ENCODE results near the gene ASAP3. TPM values are rescaled to one million over a fixed set of nuclear protein-coding genes. Genes with fewer than 3 reads are reported as not detected.

Gene ASAP3
- total and polyA plus RNA-seq, 2 of the 13 experiments (the other 11 are each of a cell fraction or from before 2014, with no cell fraction given) = 32.6 to 37.0 TPM

DNA sequence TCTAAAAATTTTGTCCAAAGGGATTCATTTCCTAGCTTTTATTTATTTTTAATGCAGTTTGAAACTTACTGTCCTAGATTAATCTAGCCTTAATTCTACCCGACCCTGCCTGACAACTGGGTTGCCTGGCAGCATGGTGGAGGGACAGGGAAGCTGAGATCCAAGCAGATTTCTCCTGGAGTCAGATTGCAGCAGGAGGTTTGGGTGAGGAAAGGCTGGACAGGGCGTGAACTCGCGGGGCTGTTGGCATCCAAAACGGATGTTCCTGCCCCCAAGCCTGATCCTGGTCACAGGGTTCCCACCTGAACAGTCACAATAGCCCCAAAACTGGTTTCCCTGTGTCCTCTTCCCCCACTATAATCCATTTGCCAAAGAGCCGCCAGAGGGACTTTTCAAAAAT is 82.7 kb downstream of the ASAP3 start:
- BruUV-seq (replicated peaks) = no TSS peak
- Histone ChIP-seq H3K27me3 (ENCODE audit: control insufficient read depth in 1 of 2, insufficient read depth in 2 of 2, low read length in 2 of 2) (no peaks in the 10 kb centered on the region), H3K27ac (ENCODE audit: extremely low read length, insufficient read depth, low read length) (no peak overlapping the region), H2AFZ (ENCODE audit: low read length) (no peak overlapping the region), H3K79me2 (ENCODE audit: insufficient read depth, low read length) (no peaks in the 10 kb centered on the region), H3K4me3 (replicated peaks in 1 of 3; ENCODE audit: insufficient read depth in 1 of 3, low read depth in 2 of 3, low read length in 3 of 3) (no peak overlapping the region), H3K4me1 (ENCODE audit: insufficient read depth, low read length) (0 out of 2 replicates have a peak, but pooled peaks cover under 1% of the 10 kb centered on the region), H3K36me3 (replicated peaks in 1 of 2; ENCODE audit: control insufficient read depth in 1 of 2, insufficient read depth in 2 of 2, low read length in 2 of 2) (peaks cover 20 to 79% of the 10 kb centered on the region in 2 experiments), H3K4me2 (ENCODE audit: low read depth, low read length) (no peak overlapping the region), H4K20me1 (ENCODE audit: insufficient read depth, low read length) (no peaks in the 10 kb centered on the region), H3K9me3 (ENCODE audit: low read length) (no peaks in the 10 kb centered on the region), H3K9ac (ENCODE audit: insufficient read depth, low read depth, low read length) (no peak overlapping the region)
- DNase-seq (ENCODE audit: low spot score) (no peak), ATAC-seq (no peak), FAIRE-seq (no peak)
- TF ChIP-seq MXI1 (IDR thresholded peaks at IDR 0.05; ENCODE audit: borderline replicate concordance, low read depth, low read length) = no peak
- TF ChIP-seq BCL6 (CRISPR knock-in tag; IDR thresholded peaks at IDR 0.05) = no peak
- TF ChIP-seq KDM2A (CRISPR knock-in tag; IDR thresholded peaks at IDR 0.05; ENCODE audit: borderline replicate concordance, low read depth) = no peak
- no peak for TF ChIP-seq CBFB (CRISPR knock-in tag; IDR thresholded peaks at IDR 0.05)
- no peak for TF ChIP-seq REXO4 (CRISPR knock-in tag; IDR thresholded peaks at IDR 0.05; ENCODE audit: borderline replicate concordance)
- 100% methylated on average over 6 of the region's 6 CpGs for WGBS (ENCODE audit: low lambda C conversion rate)
- intact Hi-C loops (cut with micrococcal nuclease; ENCODE audit: unreplicated experiment) (no loop called here), in situ Hi-C loops (cut with HindIII; ENCODE audit: extremely low pct_ligation_motif_present, low pct_unique_long_range_greater_than_20kb) (no loop called here)
- ChIA-PET POLR2A (no interaction called here), CTCF (ENCODE audit: low intra/inter-chr PET ratio, low total read pairs) (no interaction called here)

- H3K4me1 ChIP-seq (ENCODE audit: insufficient read depth, low read length) = peaks cover 6% of the 10 kb centered on the region; the same call in 1 of the 2 replicates
- peaks cover 21 to 77% of the 10 kb centered on the region in 2 experiments for H3K36me3 ChIP-seq (replicated peaks in 1 of 2; ENCODE audit: control insufficient read depth in 1 of 2, insufficient read depth in 2 of 2, low read length in 2 of 2)
- no peak for ATAC-seq
- no peaks in the 10 kb centered on the region for H3K27me3 ChIP-seq (ENCODE audit: control insufficient read depth in 1 of 2, insufficient read depth in 2 of 2, low read length in 2 of 2)
- WGBS (ENCODE audit: low lambda C conversion rate) = 97% methylated on average over 5 of the region's 5 CpGs
- H2AFZ ChIP-seq (ENCODE audit: low read length) = no peak overlapping the region
- CTCF ChIA-PET (ENCODE audit: low intra/inter-chr PET ratio, low total read pairs) = no interaction called here
- H3K4me3 ChIP-seq (replicated peaks in 1 of 3; ENCODE audit: insufficient read depth in 1 of 3, low read depth in 2 of 3, low read length in 3 of 3) = no peak overlapping the region
- no peak overlapping the region for H3K9ac ChIP-seq (ENCODE audit: insufficient read depth, low read depth, low read length)
- TF ChIP-seq FOSL1 (CRISPR knock-in tag; IDR thresholded peaks at IDR 0.05; ENCODE audit: borderline replicate concordance) (no peak), HES4 (CRISPR knock-in tag; IDR thresholded peaks at IDR 0.05; ENCODE audit: borderline replicate concordance) (no peak), DMAP1 (CRISPR knock-in tag; IDR thresholded peaks at IDR 0.05) (no peak), ZNF367 (CRISPR knock-in tag; IDR thresholded peaks at IDR 0.05; ENCODE audit: borderline replicate concordance) (no peak), CBX1 (IDR thresholded peaks at IDR 0.05; ENCODE audit: low read depth) (no peak), SIN3A (IDR thresholded peaks at IDR 0.05; ENCODE audit: borderline replicate concordance, low read depth, low read length) (no peak), ZMAT3 (CRISPR knock-in tag; conservative IDR thresholded peaks at IDR 0.05) (no peak), ZNF781 (CRISPR knock-in tag; IDR thresholded peaks at IDR 0.05; ENCODE audit: borderline replicate concordance, not compliant biosample characterization) (no peak), ZNF44 (CRISPR knock-in tag; IDR thresholded peaks at IDR 0.05) (no peak), GFI1 (CRISPR knock-in tag; IDR thresholded peaks at IDR 0.05; ENCODE audit: borderline replicate concordance) (no peak), RARG (CRISPR knock-in tag; IDR thresholded peaks at IDR 0.05; ENCODE audit: low read depth) (no peak)
- TF ChIP-seq, protein P1, sequence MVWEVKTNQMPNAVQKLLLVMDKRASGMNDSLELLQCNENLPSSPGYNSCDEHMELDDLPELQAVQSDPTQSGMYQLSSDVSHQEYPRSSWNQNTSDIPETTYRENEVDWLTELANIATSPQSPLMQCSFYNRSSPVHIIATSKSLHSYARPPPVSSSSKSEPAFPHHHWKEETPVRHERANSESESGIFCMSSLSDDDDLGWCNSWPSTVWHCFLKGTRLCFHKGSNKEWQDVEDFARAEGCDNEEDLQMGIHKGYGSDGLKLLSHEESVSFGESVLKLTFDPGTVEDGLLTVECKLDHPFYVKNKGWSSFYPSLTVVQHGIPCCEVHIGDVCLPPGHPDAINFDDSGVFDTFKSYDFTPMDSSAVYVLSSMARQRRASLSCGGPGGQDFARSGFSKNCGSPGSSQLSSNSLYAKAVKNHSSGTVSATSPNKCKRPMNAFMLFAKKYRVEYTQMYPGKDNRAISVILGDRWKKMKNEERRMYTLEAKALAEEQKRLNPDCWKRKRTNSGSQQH (CRISPR knock-in tag; IDR thresholded peaks at IDR 0.05; ENCODE audit: low read depth) = no peak
- POLR2A ChIA-PET = no interaction called here
- H4K20me1 ChIP-seq (ENCODE audit: insufficient read depth, low read length) = no peaks in the 10 kb centered on the region
- no peak for DNase-seq (ENCODE audit: low spot score)
- no peaks in the 10 kb centered on the region for H3K9me3 ChIP-seq (ENCODE audit: low read length)
- H3K79me2 ChIP-seq (ENCODE audit: insufficient read depth, low read length) = no peaks in the 10 kb centered on the region
- FAIRE-seq = no peak
- in situ Hi-C loops (cut with HindIII; ENCODE audit: extremely low pct_ligation_motif_present, low pct_unique_long_range_greater_than_20kb) = no loop called here
- H3K27ac ChIP-seq (ENCODE audit: extremely low read length, insufficient read depth, low read length) = no peak overlapping the region
- no peak overlapping the region for H3K4me2 ChIP-seq (ENCODE audit: low read depth, low read length)
- no TSS peak for BruUV-seq (replicated peaks)
- intact Hi-C loops (cut with micrococcal nuclease; ENCODE audit: unreplicated experiment) = no loop called here
Measured at GRCh38 chr1:23400324-23401114, 83.5 kb downstream of the ASAP3 start.

Data from HepG2 (cell line).